ENCODE measurements around the gene C21orf58.
A peak's percentile ranks its signal among the peaks of the same experiment; 100 is the strongest.

The C21orf58 gene

GRCh38 chr21:46346296-46347202 is 22.9 kb upstream of the C21orf58 start:
- no peak overlapping the region for H3K4me3 Mint-ChIP-seq
- H3K27ac Mint-ChIP-seq, result no peak overlapping the region
- no peaks in the 10 kb centered on the region for H3K9me3 Mint-ChIP-seq
- H3K36me3 Mint-ChIP-seq (ENCODE audit: low read depth), result peaks cover 70% of the 10 kb centered on the region
- H3K27me3 Mint-ChIP-seq, result no peaks in the 10 kb centered on the region
- H3K4me1 Mint-ChIP-seq (ENCODE audit: low read depth), result no peaks in the 10 kb centered on the region

- no peaks in the 10 kb centered on the region for H3K9me3 Mint-ChIP-seq
- H3K4me1 Mint-ChIP-seq (ENCODE audit: low read depth), result no peaks in the 10 kb centered on the region
- H3K27me3 Mint-ChIP-seq, result no peaks in the 10 kb centered on the region
- peaks cover 67% of the 10 kb centered on the region for H3K36me3 Mint-ChIP-seq (ENCODE audit: low read depth)
- no peak overlapping the region for H3K27ac Mint-ChIP-seq
- H3K4me3 Mint-ChIP-seq, result no peak overlapping the region
Observed at GRCh38 chr21:46345861-46346260, 22.2 kb upstream of the C21orf58 start.

GRCh38 chr21:46344219-46344915 is 20.7 kb upstream of the C21orf58 start:
- Mint-ChIP-seq H3K9me3 (no peaks in the 10 kb centered on the region), H3K36me3 (ENCODE audit: low read depth) (peaks cover 67% of the 10 kb centered on the region), H3K4me3 (no peak overlapping the region), H3K27ac (no peak overlapping the region), H3K27me3 (no peaks in the 10 kb centered on the region), H3K4me1 (ENCODE audit: low read depth) (no peaks in the 10 kb centered on the region)

- no peak overlapping the region for H3K27ac Mint-ChIP-seq
- no peak overlapping the region for H3K4me3 Mint-ChIP-seq
- peaks cover 56% of the 10 kb centered on the region for H3K36me3 Mint-ChIP-seq (ENCODE audit: low read depth)
- no peaks in the 10 kb centered on the region for H3K9me3 Mint-ChIP-seq
- H3K27me3 Mint-ChIP-seq, result no peaks in the 10 kb centered on the region
- H3K4me1 Mint-ChIP-seq (ENCODE audit: low read depth), result no peaks in the 10 kb centered on the region
Observed at GRCh38 chr21:46340998-46341397, 17.3 kb upstream of the C21orf58 start.

- Mint-ChIP-seq H3K27ac (no peak overlapping the region), H3K27me3 (no peaks in the 10 kb centered on the region), H3K4me1 (ENCODE audit: low read depth) (no peaks in the 10 kb centered on the region), H3K36me3 (ENCODE audit: low read depth) (peaks cover 52% of the 10 kb centered on the region), H3K4me3 (no peak overlapping the region), H3K9me3 (no peaks in the 10 kb centered on the region)
Observed at GRCh38 chr21:46336603-46337002, 12.9 kb upstream of the C21orf58 start.

GRCh38 chr21:46334351-46335140 is 10.9 kb upstream of the C21orf58 start:
- Mint-ChIP-seq H3K27ac (no peak overlapping the region), H3K9me3 (no peaks in the 10 kb centered on the region), H3K36me3 (ENCODE audit: low read depth) (peaks cover 56% of the 10 kb centered on the region), H3K4me1 (ENCODE audit: low read depth) (no peaks in the 10 kb centered on the region), H3K27me3 (no peaks in the 10 kb centered on the region), H3K4me3 (no peak overlapping the region)

GRCh38 chr21:46329796-46330195 is 6.1 kb upstream of the C21orf58 start:
- peaks cover 57% of the 10 kb centered on the region for H3K36me3 Mint-ChIP-seq (ENCODE audit: low read depth)
- no peaks in the 10 kb centered on the region for H3K27me3 Mint-ChIP-seq

GRCh38 chr21:46328151-46328550 is 4.5 kb upstream of the C21orf58 start:
- peaks cover 13% of the 10 kb centered on the region for H3K4me1 Mint-ChIP-seq (ENCODE audit: low read depth)
- no peaks in the 10 kb centered on the region for H3K9me3 Mint-ChIP-seq
- H3K27me3 Mint-ChIP-seq, result no peaks in the 10 kb centered on the region
- peaks cover 58% of the 10 kb centered on the region for H3K36me3 Mint-ChIP-seq (ENCODE audit: low read depth)
- no peak overlapping the region for H3K27ac Mint-ChIP-seq
- H3K4me3 Mint-ChIP-seq, result no peak overlapping the region

More at GRCh38 chr21:46329796-46330195, 6.1 kb upstream of the C21orf58 start:
- peaks cover 13% of the 10 kb centered on the region for H3K4me1 Mint-ChIP-seq (ENCODE audit: low read depth)
- no peak overlapping the region for H3K27ac Mint-ChIP-seq
- no peak overlapping the region for H3K4me3 Mint-ChIP-seq
- no peaks in the 10 kb centered on the region for H3K9me3 Mint-ChIP-seq

GRCh38 chr21:46327711-46328110 is 4.0 kb upstream of the C21orf58 start:
- Mint-ChIP-seq H3K9me3 (no peaks in the 10 kb centered on the region), H3K4me3 (no peak overlapping the region), H3K27me3 (no peaks in the 10 kb centered on the region), H3K27ac (no peak overlapping the region), H3K36me3 (ENCODE audit: low read depth) (peaks cover 61% of the 10 kb centered on the region), H3K4me1 (ENCODE audit: low read depth) (peaks cover 13% of the 10 kb centered on the region)

- no peak overlapping the region for H3K27ac Mint-ChIP-seq
- H3K4me3 Mint-ChIP-seq, result peak overlapping the region; percentile 82
Observed at GRCh38 chr21:46326110-46326703, 2.5 kb upstream of the C21orf58 start.

GRCh38 chr21:46325073-46325912 is 1.6 kb upstream of the C21orf58 start:
- Mint-ChIP-seq H3K4me3 (peak overlapping the region; percentile 82), H3K9me3 (no peaks in the 10 kb centered on the region), H3K4me1 (ENCODE audit: low read depth) (peaks cover 33% of the 10 kb centered on the region), H3K27ac (peak overlapping the region; percentile 36), H3K27me3 (no peaks in the 10 kb centered on the region), H3K36me3 (ENCODE audit: low read depth) (peaks cover 60% of the 10 kb centered on the region)

More at GRCh38 chr21:46326110-46326703, 2.5 kb upstream of the C21orf58 start:
- Mint-ChIP-seq H3K27me3 (no peaks in the 10 kb centered on the region), H3K9me3 (no peaks in the 10 kb centered on the region), H3K4me1 (ENCODE audit: low read depth) (peaks cover 25% of the 10 kb centered on the region), H3K36me3 (ENCODE audit: low read depth) (peaks cover 60% of the 10 kb centered on the region)

GRCh38 chr21:46324390-46325072 is 861 bp upstream of the C21orf58 start:
- Mint-ChIP-seq H3K27me3 (no peaks in the 10 kb centered on the region), H3K36me3 (ENCODE audit: low read depth) (peaks cover 53% of the 10 kb centered on the region), H3K4me3 (peak overlapping the region; percentile 95), H3K27ac (no peak overlapping the region), H3K9me3 (no peaks in the 10 kb centered on the region), H3K4me1 (ENCODE audit: low read depth) (peaks cover 36% of the 10 kb centered on the region)

GRCh38 chr21:46323227-46323709 is 402 bp downstream of the C21orf58 start:
- Mint-ChIP-seq H3K36me3 (ENCODE audit: low read depth) (peaks cover 46% of the 10 kb centered on the region), H3K9me3 (no peaks in the 10 kb centered on the region), H3K27ac (peak overlapping the region; percentile 95), H3K4me3 (peak overlapping the region; percentile 95), H3K27me3 (no peaks in the 10 kb centered on the region), H3K4me1 (ENCODE audit: low read depth) (peaks cover 36% of the 10 kb centered on the region)
